ENCODE measurements around the gene KTN1.
A peak's percentile ranks its signal among the peaks of the same experiment; 100 is the strongest.

Gene KTN1

GRCh38 chr14:55579724-55580469, at the start of gene KTN1:
Gene KTN1, plus strand, starts transcription at chr14:55580207. Its CDS starts 31,842 bp downstream, at chr14:55612049.
- DNase-seq (ENCODE audit: low read depth) = peak; percentile 72

- DNase-seq (ENCODE audit: low read depth) = no peak
Observed at GRCh38 chr14:55530464-55530863, 49.5 kb upstream of the KTN1 start.

GRCh38 chr14:55532645-55533344, 47.2 kb upstream of the KTN1 start:
- DNase-seq (ENCODE audit: low read depth) = no peak

GRCh38 chr14:55533960-55534359, 46.0 kb upstream of the KTN1 start:
- DNase-seq (ENCODE audit: low read depth) = no peak

GRCh38 chr14:55535516-55536203, 44.3 kb upstream of the KTN1 start:
- no peak for DNase-seq (ENCODE audit: low read depth)

- DNase-seq (ENCODE audit: low read depth) = no peak
Observed at GRCh38 chr14:55536204-55536708, 43.8 kb upstream of the KTN1 start.

- DNase-seq (ENCODE audit: low read depth) = no peak
Observed at GRCh38 chr14:55537782-55538181, 42.2 kb upstream of the KTN1 start.

GRCh38 chr14:55539975-55540374, 40.0 kb upstream of the KTN1 start:
- DNase-seq (ENCODE audit: low read depth) = no peak

GRCh38 chr14:55540847-55541773, 38.9 kb upstream of the KTN1 start:
- DNase-seq (ENCODE audit: low read depth) = no peak

GRCh38 chr14:55545779-55546178, 34.2 kb upstream of the KTN1 start:
- no peak for DNase-seq (ENCODE audit: low read depth)

- no peak for DNase-seq (ENCODE audit: low read depth)
Observed at GRCh38 chr14:55546212-55546874, 33.7 kb upstream of the KTN1 start.

GRCh38 chr14:55547650-55548315, 32.2 kb upstream of the KTN1 start:
- DNase-seq (ENCODE audit: low read depth) = no peak

GRCh38 chr14:55553791-55554190, 26.2 kb upstream of the KTN1 start:
- no peak for DNase-seq (ENCODE audit: low read depth)

- no peak for DNase-seq (ENCODE audit: low read depth)
Observed at GRCh38 chr14:55556929-55557623, 22.9 kb upstream of the KTN1 start.

GRCh38 chr14:55562135-55562534, 17.9 kb upstream of the KTN1 start:
- DNase-seq (ENCODE audit: low read depth) = no peak

- DNase-seq (ENCODE audit: low read depth) = no peak
Observed at GRCh38 chr14:55568618-55569017, 11.4 kb upstream of the KTN1 start.

- no peak for DNase-seq (ENCODE audit: low read depth)
Observed at GRCh38 chr14:55571125-55571889, 8.7 kb upstream of the KTN1 start.

GRCh38 chr14:55572578-55572977, 7.4 kb upstream of the KTN1 start:
- no peak for DNase-seq (ENCODE audit: low read depth)

GRCh38 chr14:55574988-55575387, 5.0 kb upstream of the KTN1 start:
- DNase-seq (ENCODE audit: low read depth) = no peak

Data from activated gamma-delta T cell treated with anti-CD3 and anti-CD28 coated beads, Interleukin-2, amount 50 U/mL, for 16 hours (primary cell).